GM23248 (cell line): Measurements from ENCODE around the gene HAPSTR1.

Experiments used
- EZH2 ChIP-seq: fragments of 200-600 bp; sonication (generic); IDR thresholded peaks from 2 replicates; pipeline ENCODE4 v1.6.1; 2018; ENCODE audit warnings: antibody characterized with exemption, mild to moderate bottlenecking; ENCODE audit not compliant: insufficient read depth, poor library complexity, severe bottlenecking
- EZH2phosphoT487 ChIP-seq: fragments of 200-600 bp; sonication (generic); IDR thresholded peaks from 2 replicates; pipeline ENCODE4 v1.6.1; 2018; ENCODE audit warnings: antibody characterized with exemption, moderate library complexity, mild to moderate bottlenecking, low read depth; ENCODE audit not compliant: insufficient read depth

GRCh38 chr16:9090960-9091866 lies at the start of gene HAPSTR1:
- TF ChIP-seq EZH2phosphoT487 (no peak), EZH2 (no peak)
